Muscle of arm (tissue), 12 donors: Measurements from ENCODE around the gene CAPN7. TPM values are rescaled to one million over a fixed set of nuclear protein-coding genes. Genes with fewer than 3 reads are reported as not detected.

ENCODE experiments used
- DNase-seq: peaks from one replicate; pipeline ENCODE4 v3.0.0-alpha.2; 2013
- polyA plus RNA-seq, 12 donors: library from polyadenylated mRNA; unstranded; fragments of 120-200 nt; gene quantifications; one replicate each; pipeline ENCODE4 v1.2.1, GENCODE V29; 2013; ENCODE audit not compliant: insufficient read length in 12 of 12

The CAPN7 gene
- polyA plus RNA-seq, 12 donors: 22.0 to 42.1 (median 30.9) TPM; not detected in 1

- no peak for DNase-seq
Observed at GRCh38 chr3:15272426-15273196, 66.6 kb downstream of the CAPN7 start.

- DNase-seq: no peak
Observed at GRCh38 chr3:15273227-15273626, 67.2 kb downstream of the CAPN7 start.

- DNase-seq: no peak
Observed at GRCh38 chr3:15276028-15276724, 70.1 kb downstream of the CAPN7 start.

- no peak for DNase-seq
Observed at GRCh38 chr3:15277861-15278500, 71.9 kb downstream of the CAPN7 start.

- no peak for DNase-seq
Observed at GRCh38 chr3:15279205-15279604, 73.2 kb downstream of the CAPN7 start.

GRCh38 chr3:15279671-15280402 lies 73.8 kb downstream of the CAPN7 start:
- DNase-seq: no peak

- no peak for DNase-seq
Observed at GRCh38 chr3:15280853-15281532, 74.9 kb downstream of the CAPN7 start.

GRCh38 chr3:15281817-15282216 lies 75.8 kb downstream of the CAPN7 start:
- DNase-seq: no peak

GRCh38 chr3:15283702-15284101 lies 77.7 kb downstream of the CAPN7 start:
- DNase-seq: no peak

- no peak for DNase-seq
Observed at GRCh38 chr3:15284121-15284889, 78.3 kb downstream of the CAPN7 start.

- no peak for DNase-seq
Observed at GRCh38 chr3:15286022-15286421, 80.0 kb downstream of the CAPN7 start.

GRCh38 chr3:15287565-15288330 lies 81.7 kb downstream of the CAPN7 start:
- DNase-seq: no peak

- no peak for DNase-seq
Observed at GRCh38 chr3:15288331-15289035, 82.4 kb downstream of the CAPN7 start.

GRCh38 chr3:15289661-15290060 lies 83.6 kb downstream of the CAPN7 start:
- no peak for DNase-seq

GRCh38 chr3:15290736-15291135 lies 84.7 kb downstream of the CAPN7 start:
- no peak for DNase-seq

GRCh38 chr3:15291589-15292541 lies 85.8 kb downstream of the CAPN7 start:
- DNase-seq: no peak

- DNase-seq: no peak
Observed at GRCh38 chr3:15292765-15293522, 86.9 kb downstream of the CAPN7 start.
